OCI-M2 (cell line): ENCODE results near the gene SERPINB10.
"Not testable (repeated sequence)": the region's sequence is repeated elsewhere in the genome, so short reads cannot be mapped to it uniquely, and the experiment has no call there.

ENCODE experiments used
- DNase-seq: peaks from one replicate; lab custom pipeline; 2025; ENCODE audit not compliant: unreplicated experiment; lab: John Stamatoyannopoulos, UW

SERPINB10 gene

GRCh38 chr18:63940543-63941050, 32.8 kb downstream of the SERPINB10 start:
- not testable (repeated sequence) for DNase-seq

GRCh38 chr18:63947051-63947790, 39.5 kb downstream of the SERPINB10 start:
- DNase-seq: no peak

- DNase-seq: no peak
Measured at GRCh38 chr18:63949068-63949737, 41.4 kb downstream of the SERPINB10 start, which contains the start of gene HMSD. Gene HMSD, plus strand, starts transcription at chr18:63949301. Its CDS starts 4,155 bp downstream, at chr18:63953456.

GRCh38 chr18:63951302-63951705, 43.5 kb downstream of the SERPINB10 start:
- DNase-seq: no peak

- DNase-seq: no peak
Measured at GRCh38 chr18:63953811-63954210, 46.1 kb downstream of the SERPINB10 start.

GRCh38 chr18:63956755-63957154, 49.0 kb downstream of the SERPINB10 start:
- DNase-seq: no peak

GRCh38 chr18:63960891-63961290, 53.1 kb downstream of the SERPINB10 start:
- no peak for DNase-seq

GRCh38 chr18:63961435-63961980, 53.8 kb downstream of the SERPINB10 start:
- DNase-seq: no peak

- no peak for DNase-seq
Measured at GRCh38 chr18:63962137-63962536, 54.4 kb downstream of the SERPINB10 start.

GRCh38 chr18:63963615-63964256, 56.0 kb downstream of the SERPINB10 start:
- DNase-seq: no peak

GRCh38 chr18:63964908-63965307, 57.1 kb downstream of the SERPINB10 start:
- DNase-seq: no peak

GRCh38 chr18:63965716-63966330, 58.1 kb downstream of the SERPINB10 start:
- DNase-seq: no peak

- no peak for DNase-seq
Measured at GRCh38 chr18:63969942-63970808, 62.4 kb downstream of the SERPINB10 start, which contains the start of gene SERPINB8. Gene SERPINB8, plus strand, starts transcription at chr18:63970081. Its CDS starts 8,228 bp downstream, at chr18:63978309.

GRCh38 chr18:63970809-63971205, 63.0 kb downstream of the SERPINB10 start:
- DNase-seq: no peak

GRCh38 chr18:63971320-63972001, 63.7 kb downstream of the SERPINB10 start:
- no peak for DNase-seq

GRCh38 chr18:63972002-63972376, 64.2 kb downstream of the SERPINB10 start:
- no peak for DNase-seq

GRCh38 chr18:63974991-63975390, 67.2 kb downstream of the SERPINB10 start:
- DNase-seq: no peak

- DNase-seq: no peak
Measured at GRCh38 chr18:63975628-63976027, 67.9 kb downstream of the SERPINB10 start.

- no peak for DNase-seq
Measured at GRCh38 chr18:63977040-63977439, 69.3 kb downstream of the SERPINB10 start.
